Astrocyte of the spinal cord (primary cell): ENCODE results near the gene CENPS.
"Not testable (repeated sequence)": the region's sequence is repeated elsewhere in the genome, so short reads cannot be mapped to it uniquely, and the experiment has no call there.

Experiments
- DNase-seq: peaks from one replicate; pipeline ENCODE4 v3.0.0; 2011; ENCODE audit warnings: low read depth, low spot score
- H3K4me3 ChIP-seq: 2 replicates; pipeline ENCODE4 v1.5.1; 2011; ENCODE audit warnings: low read depth, mild to moderate bottlenecking, low read length, moderate library complexity
- CTCF ChIP-seq: IDR thresholded peaks from 2 replicates; pipeline ENCODE4 v1.5.1; 2012; ENCODE audit warnings: low read depth, mild to moderate bottlenecking, low read length, inconsistent platforms
- in situ Hi-C: cut with HindIII; loops from 2 replicates; pipeline ENCODE4 v1.10.0; 2017; ENCODE audit warnings: low sequenced_read_pairs

CENPS gene

GRCh38 chr1:10459184-10459583 is 29.0 kb downstream of the CENPS start:
- no peak overlapping the region for H3K4me3 ChIP-seq
- DNase-seq: peak; percentile 80
- TF ChIP-seq CTCF: no peak
- in situ Hi-C loops: no loop called here

GRCh38 chr1:10467078-10467477 is 36.8 kb downstream of the CENPS start:
- in situ Hi-C loops: no loop called here
- H3K4me3 ChIP-seq: no peak overlapping the region
- no peak for TF ChIP-seq CTCF

GRCh38 chr1:10470043-10470442 is 39.8 kb downstream of the CENPS start:
- in situ Hi-C loops: no loop called here
- H3K4me3 ChIP-seq: no peak overlapping the region
- no peak for TF ChIP-seq CTCF
- DNase-seq: no peak

More at GRCh38 chr1:10467078-10467477, 36.8 kb downstream of the CENPS start:
- DNase-seq: no peak

- in situ Hi-C loops: no loop called here
- DNase-seq: no peak
- peak overlapping the region; percentile 88 for H3K4me3 ChIP-seq
- no peak for TF ChIP-seq CTCF
These were observed 41.4 kb downstream of the CENPS start for GRCh38 chr1:10471411-10472219.

- peak within 1 kb of the TSS; percentile 88 for H3K4me3 ChIP-seq
- TF ChIP-seq CTCF: no peak
- DNase-seq: peak; percentile 96
- in situ Hi-C loops: no loop called here
These were observed 42.2 kb downstream of the CENPS start, which contains the start of gene DFFA for GRCh38 chr1:10472220-10473144. DFFA (minus strand) TSS chr1:10472529; CDS start chr1:10472458, 71 bp downstream.

GRCh38 chr1:10473145-10473765 is 43.0 kb downstream of the CENPS start:
- TF ChIP-seq CTCF: no peak
- in situ Hi-C loops: no loop called here
- no peak overlapping the region for H3K4me3 ChIP-seq
- DNase-seq: no peak

- DNase-seq, in situ Hi-C loops: not testable (repeated sequence)
- peak overlapping the region; percentile 95 for H3K4me3 ChIP-seq
These were observed 44.0 kb downstream of the CENPS start for GRCh38 chr1:10474309-10474612.
